ENCODE measurements around the gene DCDC1. TPM values are rescaled to one million over a fixed set of nuclear protein-coding genes. Genes with fewer than 3 reads are reported as not detected.

DCDC1 gene
- total RNA-seq, 3 donors from 2014 or later: 0.19 TPM; not detected in 2

GRCh38 chr11:30879322-30880005 lies 490.1 kb downstream of the DCDC1 start:
- no peak for ATAC-seq
- H3K27me3 Mint-ChIP-seq (ENCODE audit: low read depth): no peaks in the 10 kb centered on the region
- no peak for DNase-seq
- H3K4me1 Mint-ChIP-seq (ENCODE audit: low read depth): no peaks in the 10 kb centered on the region
- no peaks in the 10 kb centered on the region for H3K9me3 Mint-ChIP-seq
- no peak overlapping the region for H3K4me3 Mint-ChIP-seq
- no peaks in the 10 kb centered on the region for H3K36me3 Mint-ChIP-seq (ENCODE audit: insufficient read depth)

DNA sequence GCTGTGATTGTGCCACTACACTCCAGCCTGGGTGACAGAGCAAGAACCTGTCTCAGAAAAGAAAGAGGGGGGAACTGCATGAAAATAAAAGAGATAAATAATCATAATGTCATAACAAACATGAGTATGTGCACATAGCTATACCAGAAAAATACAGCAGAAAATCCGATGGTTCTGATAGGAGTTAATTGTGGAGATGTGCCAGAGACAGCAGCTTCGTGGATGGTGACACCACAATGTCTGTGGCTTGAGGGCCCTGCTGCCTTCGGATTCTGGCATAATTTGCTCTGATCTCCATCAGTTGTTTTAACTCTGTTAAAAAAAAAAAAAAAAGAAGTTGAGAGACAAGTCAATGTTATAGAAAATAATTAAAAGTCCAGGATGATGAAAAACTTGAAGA lies 491.1 kb downstream of the DCDC1 start:
- DNase-seq (no peak), ATAC-seq (no peak)
- Mint-ChIP-seq H3K4me3 (no peak overlapping the region), H3K9me3 (no peaks in the 10 kb centered on the region), H3K27me3 (ENCODE audit: low read depth) (no peaks in the 10 kb centered on the region), H3K4me1 (ENCODE audit: low read depth) (no peaks in the 10 kb centered on the region), H3K36me3 (ENCODE audit: insufficient read depth) (no peaks in the 10 kb centered on the region)

DNA sequence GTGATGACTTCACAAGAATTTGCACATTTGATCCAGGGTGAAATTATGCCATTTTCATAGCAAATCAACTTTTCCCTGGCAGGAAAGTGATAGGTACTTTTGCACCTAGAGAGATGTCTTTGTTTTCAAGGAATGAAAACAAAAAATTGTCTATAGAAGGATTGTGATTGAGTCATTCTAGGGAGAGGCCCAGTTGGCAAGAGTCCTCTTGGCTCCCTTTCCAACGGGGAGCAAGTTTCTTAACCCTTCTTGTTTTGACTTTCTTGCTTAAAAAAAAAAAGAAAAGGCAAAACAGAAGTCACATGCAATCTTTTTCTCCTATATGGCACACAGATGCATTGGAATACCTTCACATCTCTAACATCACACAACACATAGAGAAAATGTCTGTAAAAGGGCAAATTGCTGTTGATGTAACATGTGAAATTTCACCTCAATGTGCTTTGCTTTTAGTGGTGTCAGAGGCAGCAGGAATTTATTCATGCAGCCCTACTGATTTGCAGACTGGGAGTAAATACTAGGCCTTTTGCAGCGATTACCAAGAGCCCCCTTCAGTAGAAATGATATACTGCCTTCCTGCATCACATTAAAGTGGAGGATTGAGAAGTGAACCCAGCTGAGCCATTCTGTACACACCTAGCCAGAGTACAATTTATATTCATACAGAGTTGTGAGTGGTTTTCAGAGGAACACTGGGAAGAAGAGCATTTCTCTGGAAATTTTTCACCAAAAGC lies 492.7 kb downstream of the DCDC1 start:
- H3K4me1 Mint-ChIP-seq (ENCODE audit: low read depth): no peaks in the 10 kb centered on the region
- DNase-seq (no peak), ATAC-seq (no peak)
- no peaks in the 10 kb centered on the region for H3K9me3 Mint-ChIP-seq
- no peak overlapping the region for H3K4me3 Mint-ChIP-seq
- no peaks in the 10 kb centered on the region for H3K27me3 Mint-ChIP-seq (ENCODE audit: low read depth)
- no peaks in the 10 kb centered on the region for H3K36me3 Mint-ChIP-seq (ENCODE audit: insufficient read depth)

- Mint-ChIP-seq H3K36me3 (ENCODE audit: insufficient read depth) (no peaks in the 10 kb centered on the region), H3K27me3 (ENCODE audit: low read depth) (no peaks in the 10 kb centered on the region)
- no peak for ATAC-seq
These were observed 493.3 kb downstream of the DCDC1 start for GRCh38 chr11:30876228-30876627.

DNA sequence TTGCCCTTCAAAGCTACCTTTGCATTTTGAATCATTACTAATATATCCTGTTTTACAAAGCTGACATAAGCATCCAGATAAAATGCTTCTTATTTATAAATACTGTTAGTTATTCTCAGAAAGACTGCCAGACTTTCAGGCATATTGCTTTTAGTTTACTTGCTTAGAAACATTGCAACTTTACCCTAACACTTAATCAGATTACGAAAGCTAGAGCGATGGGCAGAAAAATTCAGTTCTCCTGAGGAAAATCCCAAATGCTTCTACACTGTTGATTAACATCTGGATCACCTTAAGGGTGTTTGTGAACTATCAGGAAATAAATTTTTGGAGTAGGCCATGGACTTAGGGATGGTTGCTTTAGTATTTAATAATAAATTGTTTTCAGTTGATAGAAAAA lies 493.7 kb downstream of the DCDC1 start:
- Mint-ChIP-seq H3K36me3 (ENCODE audit: insufficient read depth) (no peaks in the 10 kb centered on the region), H3K9me3 (no peaks in the 10 kb centered on the region), H3K27me3 (ENCODE audit: low read depth) (no peaks in the 10 kb centered on the region), H3K4me1 (ENCODE audit: low read depth) (no peaks in the 10 kb centered on the region), H3K4me3 (no peak overlapping the region)
- DNase-seq (no peak), ATAC-seq (no peak)

More at GRCh38 chr11:30876228-30876627, 493.3 kb downstream of the DCDC1 start:
- Mint-ChIP-seq H3K4me1 (ENCODE audit: low read depth) (no peaks in the 10 kb centered on the region), H3K9me3 (no peaks in the 10 kb centered on the region), H3K4me3 (no peak overlapping the region)
- DNase-seq: no peak

DNA sequence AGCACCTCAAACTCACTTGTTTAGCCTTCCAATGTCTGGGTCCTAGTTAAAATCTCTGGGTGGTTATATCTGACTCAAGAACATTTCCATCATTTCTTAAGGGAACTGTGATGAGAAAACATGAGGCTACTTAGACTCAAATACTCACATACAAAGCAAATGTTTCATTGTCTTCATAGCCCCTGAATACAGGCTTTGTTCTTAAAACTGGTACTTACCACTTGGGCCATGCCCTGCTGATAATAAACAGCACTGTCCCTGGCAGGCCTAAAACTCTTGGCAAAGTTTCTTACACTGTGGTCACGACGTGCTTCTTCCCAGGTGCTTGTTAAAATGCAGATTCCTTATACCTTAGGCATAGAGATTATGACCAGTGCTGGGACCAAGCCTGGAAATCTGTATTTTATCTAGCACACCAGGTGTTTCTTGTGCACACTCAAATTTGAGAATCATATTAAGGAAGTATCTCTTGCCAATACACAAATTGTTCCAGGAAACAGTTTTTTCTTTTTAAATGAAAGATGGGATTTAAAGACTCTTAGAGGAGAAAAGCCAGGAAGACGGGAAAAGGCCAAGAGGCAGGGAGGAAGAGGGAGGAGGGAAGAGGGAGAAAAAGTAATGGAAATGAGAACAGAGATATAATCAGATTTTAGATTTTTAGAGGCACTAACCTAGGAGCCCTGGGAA lies 495.5 kb downstream of the DCDC1 start:
- Mint-ChIP-seq H3K4me1 (ENCODE audit: low read depth) (no peaks in the 10 kb centered on the region), H3K9me3 (no peaks in the 10 kb centered on the region), H3K36me3 (ENCODE audit: insufficient read depth) (no peaks in the 10 kb centered on the region), H3K27me3 (ENCODE audit: low read depth) (no peaks in the 10 kb centered on the region), H3K4me3 (no peak overlapping the region)
- ATAC-seq (no peak), DNase-seq (no peak)

- Mint-ChIP-seq H3K9me3 (no peaks in the 10 kb centered on the region), H3K36me3 (ENCODE audit: insufficient read depth) (no peaks in the 10 kb centered on the region), H3K4me1 (ENCODE audit: low read depth) (no peaks in the 10 kb centered on the region), H3K4me3 (no peak overlapping the region), H3K27me3 (ENCODE audit: low read depth) (no peaks in the 10 kb centered on the region)
- DNase-seq (no peak), ATAC-seq (no peak)
These were observed 500.9 kb downstream of the DCDC1 start for GRCh38 chr11:30868626-30869081.

DNA sequence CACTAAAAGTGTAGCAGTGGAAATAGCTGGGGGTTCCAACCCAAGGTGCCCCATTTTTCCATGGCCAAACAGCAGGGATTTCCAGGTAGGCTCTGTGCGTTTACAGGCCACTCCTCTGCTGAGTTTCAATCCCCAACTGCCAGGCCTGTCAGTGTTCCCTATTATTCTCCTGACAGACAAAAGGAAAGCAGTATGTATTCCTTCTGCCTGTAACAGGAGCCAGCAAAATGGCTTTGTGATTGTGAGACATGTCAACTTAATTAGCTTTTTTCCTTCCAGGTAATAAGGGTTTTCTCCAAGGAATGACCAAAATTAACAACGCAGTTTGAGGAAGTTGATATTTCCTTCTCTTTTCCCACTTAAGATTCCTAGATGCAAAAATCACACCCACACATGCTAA lies 506.3 kb downstream of the DCDC1 start:
- no peak overlapping the region for H3K4me3 Mint-ChIP-seq
- H3K9me3 Mint-ChIP-seq: no peaks in the 10 kb centered on the region
- DNase-seq: no peak
- no peaks in the 10 kb centered on the region for H3K4me1 Mint-ChIP-seq (ENCODE audit: low read depth)
- H3K36me3 Mint-ChIP-seq (ENCODE audit: insufficient read depth): no peaks in the 10 kb centered on the region
- no peaks in the 10 kb centered on the region for H3K27me3 Mint-ChIP-seq (ENCODE audit: low read depth)
- no peak for ATAC-seq

GRCh38 chr11:30861531-30861930 lies 508.0 kb downstream of the DCDC1 start:
- DNase-seq (no peak), ATAC-seq (no peak)
- Mint-ChIP-seq H3K27me3 (ENCODE audit: low read depth) (no peaks in the 10 kb centered on the region), H3K9me3 (no peaks in the 10 kb centered on the region), H3K4me3 (no peak overlapping the region), H3K4me1 (ENCODE audit: low read depth) (no peaks in the 10 kb centered on the region), H3K36me3 (ENCODE audit: insufficient read depth) (no peaks in the 10 kb centered on the region)

DNA sequence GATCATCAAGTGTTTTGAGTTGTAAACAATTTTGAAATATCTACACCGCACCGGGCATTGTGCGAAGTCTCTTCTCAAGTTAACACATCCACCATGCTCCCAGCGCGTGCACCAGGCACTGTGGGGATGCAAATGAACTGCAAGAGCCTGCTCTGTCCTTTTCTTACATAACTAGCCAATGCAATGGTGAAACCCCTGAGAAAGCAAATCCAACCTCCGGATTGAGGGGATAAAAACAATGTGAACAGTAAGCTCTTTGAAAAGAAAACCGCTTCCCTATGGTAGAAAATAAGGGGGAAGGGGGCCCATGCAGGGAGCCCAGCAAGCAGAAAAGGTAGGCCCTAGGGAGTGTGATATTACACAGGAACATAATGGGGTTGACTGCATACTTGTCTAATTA lies 508.5 kb downstream of the DCDC1 start:
- H3K9me3 Mint-ChIP-seq: no peaks in the 10 kb centered on the region

GRCh38 chr11:30860146-30860545 lies 509.4 kb downstream of the DCDC1 start:
- H3K9me3 Mint-ChIP-seq: no peaks in the 10 kb centered on the region
- no peaks in the 10 kb centered on the region for H3K4me1 Mint-ChIP-seq (ENCODE audit: low read depth)
- H3K4me3 Mint-ChIP-seq: no peak overlapping the region
- H3K36me3 Mint-ChIP-seq (ENCODE audit: insufficient read depth): no peaks in the 10 kb centered on the region
- no peak for ATAC-seq
- H3K27me3 Mint-ChIP-seq (ENCODE audit: low read depth): no peaks in the 10 kb centered on the region
- DNase-seq: no peak

More for the DNA sequence above, 508.5 kb downstream of the DCDC1 start:
- DNase-seq (no peak), ATAC-seq (no peak)
- Mint-ChIP-seq H3K27me3 (ENCODE audit: low read depth) (no peaks in the 10 kb centered on the region), H3K4me1 (ENCODE audit: low read depth) (no peaks in the 10 kb centered on the region), H3K36me3 (ENCODE audit: insufficient read depth) (no peaks in the 10 kb centered on the region), H3K4me3 (no peak overlapping the region)

GRCh38 chr11:30859669-30860068 lies 509.9 kb downstream of the DCDC1 start:
- Mint-ChIP-seq H3K4me1 (ENCODE audit: low read depth) (no peaks in the 10 kb centered on the region), H3K27me3 (ENCODE audit: low read depth) (no peaks in the 10 kb centered on the region), H3K9me3 (no peaks in the 10 kb centered on the region), H3K36me3 (ENCODE audit: insufficient read depth) (no peaks in the 10 kb centered on the region), H3K4me3 (no peak overlapping the region)
- no peak for ATAC-seq
- DNase-seq: no peak

DNA sequence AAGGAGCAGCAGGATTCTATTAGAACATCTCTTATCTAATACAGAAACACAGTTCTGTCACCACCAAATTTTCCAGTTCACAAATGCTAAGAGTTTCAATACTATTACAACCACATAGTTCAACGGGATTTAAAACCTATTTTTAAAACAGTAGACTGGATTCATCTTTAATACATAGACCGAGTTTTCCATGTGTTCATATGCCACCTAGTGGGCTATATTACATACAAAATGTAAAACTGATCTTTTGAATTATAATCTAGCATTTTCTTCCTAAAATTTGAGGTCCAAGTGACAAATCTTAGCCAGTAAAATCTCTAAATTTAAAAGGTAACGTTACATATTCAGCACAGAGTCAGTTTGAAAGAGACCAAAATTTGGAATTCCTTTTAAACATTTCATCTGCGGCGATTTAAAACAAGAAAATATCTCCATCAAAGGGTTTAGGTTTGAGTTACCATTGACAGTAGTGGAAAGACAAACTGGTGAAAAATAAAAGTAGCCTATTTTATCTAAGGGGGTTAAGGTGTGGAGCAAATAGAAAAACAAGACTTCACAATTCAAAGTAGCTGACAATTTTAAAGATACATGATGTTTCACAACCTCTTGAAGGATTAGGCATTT lies 514.0 kb downstream of the DCDC1 start:
- Mint-ChIP-seq H3K9me3 (no peaks in the 10 kb centered on the region), H3K4me3 (no peak overlapping the region), H3K36me3 (ENCODE audit: insufficient read depth) (no peaks in the 10 kb centered on the region), H3K4me1 (ENCODE audit: low read depth) (no peaks in the 10 kb centered on the region), H3K27me3 (ENCODE audit: low read depth) (no peaks in the 10 kb centered on the region)
- ATAC-seq (no peak), DNase-seq (no peak)

DNA sequence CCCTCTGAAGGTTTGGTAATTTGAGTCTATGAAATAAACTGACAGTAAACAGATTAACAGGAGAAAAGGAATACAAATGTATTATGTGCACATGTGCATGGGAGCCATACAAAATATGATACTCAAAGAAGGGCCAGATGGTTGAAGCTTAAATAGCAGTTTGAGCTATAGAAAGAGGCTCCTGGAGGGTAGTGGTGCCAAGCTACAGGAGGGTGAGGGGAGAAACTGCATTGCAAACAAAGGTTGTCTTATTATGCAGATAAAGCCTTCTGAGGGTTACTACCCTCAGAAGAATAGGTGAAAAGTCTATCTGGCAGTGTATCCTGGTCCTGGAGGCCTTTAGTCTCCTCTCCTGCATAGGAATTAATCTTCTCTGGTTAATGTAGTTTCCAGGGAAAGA lies 516.1 kb downstream of the DCDC1 start:
- Mint-ChIP-seq H3K9me3 (no peaks in the 10 kb centered on the region), H3K27me3 (ENCODE audit: low read depth) (no peaks in the 10 kb centered on the region), H3K36me3 (ENCODE audit: insufficient read depth) (no peaks in the 10 kb centered on the region), H3K4me1 (ENCODE audit: low read depth) (no peaks in the 10 kb centered on the region), H3K4me3 (no peak overlapping the region)
- DNase-seq (no peak), ATAC-seq (no peak)

Measured in activated T-cell treated with anti-CD3 and anti-CD28 coated beads, Interleukin-2, amount 50 U/mL, for 4 hours (primary cell).